Activated CD4-positive, alpha-beta T cell treated with anti-CD3 and anti-CD28 coated beads, Interleukin-2, amount 50 U/mL, for 1 hour (primary cell): ENCODE measurements around the gene SEMA4D.

Source experiments
- DNase-seq: peaks from one replicate; pipeline ENCODE4 v3.0.0-alpha.2; 2020

The SEMA4D gene

GRCh38 chr9:89442981-89443814, 54.7 kb downstream of the SEMA4D start:
- no peak for DNase-seq

- DNase-seq = no peak
These were observed 55.4 kb downstream of the SEMA4D start for GRCh38 chr9:89442501-89442978.

GRCh38 chr9:89441986-89442385, 55.9 kb downstream of the SEMA4D start:
- DNase-seq = no peak

GRCh38 chr9:89441655-89441970, 56.3 kb downstream of the SEMA4D start:
- DNase-seq = no peak

- DNase-seq = no peak
These were observed 56.8 kb downstream of the SEMA4D start for GRCh38 chr9:89440951-89441654.

- DNase-seq = no peak
These were observed 57.4 kb downstream of the SEMA4D start for GRCh38 chr9:89440548-89440947.

GRCh38 chr9:89440046-89440445, 57.9 kb downstream of the SEMA4D start:
- DNase-seq = no peak

GRCh38 chr9:89439571-89439970, 58.3 kb downstream of the SEMA4D start:
- DNase-seq = no peak

GRCh38 chr9:89438194-89438593, 59.7 kb downstream of the SEMA4D start:
- no peak for DNase-seq

GRCh38 chr9:89437772-89438171, 60.1 kb downstream of the SEMA4D start:
- DNase-seq = no peak

GRCh38 chr9:89436963-89437625, 60.8 kb downstream of the SEMA4D start:
- peak; percentile 65 for DNase-seq

- no peak for DNase-seq
These were observed 61.6 kb downstream of the SEMA4D start for GRCh38 chr9:89436326-89436725.

- DNase-seq = no peak
These were observed 62.7 kb downstream of the SEMA4D start for GRCh38 chr9:89435071-89435823.

- DNase-seq = no peak
These were observed 63.3 kb downstream of the SEMA4D start for GRCh38 chr9:89434636-89435035.

GRCh38 chr9:89433826-89434225, 64.1 kb downstream of the SEMA4D start:
- DNase-seq = no peak

GRCh38 chr9:89432986-89433530, 64.9 kb downstream of the SEMA4D start:
- no peak for DNase-seq

GRCh38 chr9:89431930-89432725, 65.8 kb downstream of the SEMA4D start:
- DNase-seq = no peak

- no peak for DNase-seq
These were observed 66.9 kb downstream of the SEMA4D start for GRCh38 chr9:89430995-89431394.

- DNase-seq = peak; percentile 64
These were observed 68.7 kb downstream of the SEMA4D start for GRCh38 chr9:89428901-89429890.

GRCh38 chr9:89428222-89428761, 69.6 kb downstream of the SEMA4D start:
- DNase-seq = no peak
